ENCODE measurements around the gene LMX1A.

GRCh38 chr1:165395478-165395877, 39.0 kb upstream of the LMX1A start:
- TF ChIP-seq CTCF (IDR thresholded peaks at IDR 0.05) (no peak), POLR2A (IDR thresholded peaks at IDR 0.05) (no peak)

All from esophagus squamous epithelium (tissue), 4 donors.